ENCODE data around the gene SLC6A11. TPM values are rescaled to one million over a fixed set of nuclear protein-coding genes. Genes with fewer than 3 reads are reported as not detected.

Gene SLC6A11
- polyA plus RNA-seq, 2 of the 4 experiments (the other 2 are of a cell fraction), result 0.03 TPM

- H3K27ac ChIP-seq, result no peak overlapping the region
- ATAC-seq, result no peak
- DNase-seq (ENCODE audit: low read depth in 1 of 2, low spot score in 1 of 2), result no peak
- ChIA-PET CTCF (interaction anchor here (0.7 to 22.9 kb wide), 5 partner anchors 8 to 289 kb away, joined by 3 to 297 read pairs (median 7); no protein-coding TSS in a partner anchor), POLR2A (no interaction called here)
- FAIRE-seq, result no peak
- H3K4me2 ChIP-seq, result no peak overlapping the region
- TF ChIP-seq PHF8 (IDR thresholded peaks at IDR 0.05; ENCODE audit: borderline replicate concordance, low read depth) (no peak), NFE2L2 (conservative IDR thresholded peaks at IDR 0.05; ENCODE audit: low read length) (no peak), SREBF2 (IDR thresholded peaks at IDR 0.05) (no peak), CBX2 (IDR thresholded peaks at IDR 0.05; ENCODE audit: borderline replicate concordance, low read depth) (no peak), RARB (CRISPR knock-in tag; IDR thresholded peaks at IDR 0.05) (no peak), ESRRA (IDR thresholded peaks at IDR 0.05; ENCODE audit: borderline replicate concordance, low read length) (no peak), EHF (CRISPR knock-in tag; IDR thresholded peaks at IDR 0.05) (no peak), BCL3 (IDR thresholded peaks at IDR 0.05) (no peak), KDM5A (IDR thresholded peaks at IDR 0.05) (no peak), ZSCAN20 (CRISPR knock-in tag; IDR thresholded peaks at IDR 0.05) (no peak), EP300 (IDR thresholded peaks at IDR 0.05) (no peak), RFX5 (IDR thresholded peaks at IDR 0.05) (no peak), CHD2 (IDR thresholded peaks at IDR 0.05; ENCODE audit: low read length, partially characterized antibody) (no peak), HOXA7 (CRISPR knock-in tag; IDR thresholded peaks at IDR 0.05) (no peak), KDM1A (IDR thresholded peaks at IDR 0.05; ENCODE audit: low read depth) (no peak), MAFK (IDR thresholded peaks at IDR 0.05; ENCODE audit: partially characterized antibody) (no peak), HEYL (CRISPR knock-in tag; IDR thresholded peaks at IDR 0.05) (no peak)
- H3K4me1 ChIP-seq, result no peaks in the 10 kb centered on the region
- 33% methylated on average over 2 of the region's 3 CpGs for WGBS (ENCODE audit: missing lambda C conversion rate)
- no peaks in the 10 kb centered on the region; the same call in 2 of the 3 replicates for H3K9me3 ChIP-seq
- H3K4me3 ChIP-seq, result no peak overlapping the region
Measured at GRCh38 chr3:10770981-10771380, 45.0 kb upstream of the SLC6A11 start.

GRCh38 chr3:10771486-10772270 is 44.4 kb upstream of the SLC6A11 start:
- FAIRE-seq, result no peak
- no peak overlapping the region for H3K27ac ChIP-seq
- DNase-seq (ENCODE audit: low read depth in 1 of 2, low spot score in 1 of 2), result no peak
- H3K4me3 ChIP-seq, result no peak overlapping the region
- no peaks in the 10 kb centered on the region for H3K4me1 ChIP-seq
- WGBS (ENCODE audit: missing lambda C conversion rate), result 14% methylated on average over 10 of the region's 10 CpGs
- no peaks in the 10 kb centered on the region; the same call in 2 of the 3 replicates for H3K9me3 ChIP-seq
- ChIA-PET POLR2A (no interaction called here), CTCF (interaction anchor here (0.7 to 22.9 kb wide), 8 partner anchors 11 to 288 kb away, joined by 3 to 297 read pairs (median 3); no protein-coding TSS in a partner anchor)
- no peak for TF ChIP-seq RCOR1 (IDR thresholded peaks at IDR 0.05; ENCODE audit: low read depth, low read length)
- TF ChIP-seq FOSB (CRISPR knock-in tag; IDR thresholded peaks at IDR 0.05), result no peak
- TF ChIP-seq HOXB13 (CRISPR knock-in tag; IDR thresholded peaks at IDR 0.05; ENCODE audit: low read depth), result no peak
- no peak for TF ChIP-seq ZSCAN20 (CRISPR knock-in tag; IDR thresholded peaks at IDR 0.05)
- TF ChIP-seq FOSL2 (IDR thresholded peaks at IDR 0.05), result no peak
- TF ChIP-seq FOSL2 (CRISPR knock-in tag; IDR thresholded peaks at IDR 0.05), result no peak
- no peak for ATAC-seq
- no peak overlapping the region for H3K4me2 ChIP-seq
